IMR-90 (cell line): ENCODE results near the gene NPM1. TPM values are rescaled to one million over a fixed set of nuclear protein-coding genes. Genes with fewer than 3 reads are reported as not detected.

Experiments
- ATAC-seq: fragments of 200-7000 bp; cut with Tn5 transposase; 2 replicates; pipeline ENCODE4 v1.9.1; 2020; ENCODE audit warnings: low read depth, mild to moderate bottlenecking, moderate library complexity
- BruUV-seq: library from RNA; stranded (reverse); fragments of 400-500 nt; replicated peaks from 2 replicates; lab custom pipeline; 2021; lab: Mats Ljungman, UMichigan
- CTCF ChIA-PET: fragments of 300-600 bp; formaldehyde crosslinking; extraction: SDS; loops from one replicate; lab custom pipeline; 2021; ENCODE audit warnings: antibody characterized with exemption; lab: Yijun Ruan, JAX
- POLR2A ChIA-PET: fragments of 300-600 bp; sonication (Branson Sonifier 250); formaldehyde crosslinking; loops from one replicate; lab custom pipeline; 2022; ENCODE audit warnings: antibody characterized with exemption; ENCODE audit not compliant: unreplicated experiment; lab: Charles Lee
- DNase-seq: peaks from one replicate; pipeline ENCODE4 v3.0.0; 2013
- H2AFZ ChIP-seq: replicated peaks from 2 replicates; pipeline ENCODE3; 2013; ENCODE audit warnings: low read length, mild to moderate bottlenecking; ENCODE audit not compliant: poor library complexity
- H2AK5ac ChIP-seq: 2 replicates; pipeline ENCODE4 v1.6.1; 2013; ENCODE audit warnings: low read depth, low read length, inconsistent platforms
- H2AK9ac ChIP-seq: replicated peaks from 2 replicates; pipeline ENCODE3; 2013; ENCODE audit warnings: mild to moderate bottlenecking, low read depth, low read length, moderate library complexity; ENCODE audit not compliant: poor library complexity
- H2BK120ac ChIP-seq: 2 replicates; pipeline ENCODE4 v1.6.1; 2013; ENCODE audit warnings: low read depth, low read length, inconsistent platforms
- H2BK15ac ChIP-seq: 3 replicates; pipeline ENCODE4 v1.6.1; 2013; ENCODE audit warnings: low read depth, low read length, inconsistent platforms
- H2BK20ac ChIP-seq: 2 replicates; pipeline ENCODE4 v1.6.1; 2013; ENCODE audit warnings: low read depth, mild to moderate bottlenecking, inconsistent platforms, low read length, moderate library complexity
- H2BK5ac ChIP-seq: 2 replicates; pipeline ENCODE4 v1.6.1; 2013; ENCODE audit warnings: mild to moderate bottlenecking, low read depth, low read length, inconsistent platforms; ENCODE audit not compliant: poor library complexity, severe bottlenecking
- H3K14ac ChIP-seq: replicated peaks from 2 replicates; pipeline ENCODE4 v1.6.1; 2013; ENCODE audit warnings: low read depth, low read length, inconsistent platforms
- H3K18ac ChIP-seq: 2 replicates; pipeline ENCODE4 v1.6.1; 2013; ENCODE audit warnings: low read depth, low read length, control low read depth
- H3K23ac ChIP-seq: 2 replicates; pipeline ENCODE4 v1.6.1; 2013; ENCODE audit warnings: low read depth, low read length, inconsistent platforms
- H3K27ac ChIP-seq: 2 replicates; pipeline ENCODE4 v1.5.1; 2013; ENCODE audit warnings: mild to moderate bottlenecking, control low read depth, low read length; ENCODE audit not compliant: insufficient read depth
- H3K27me3 ChIP-seq: 2 replicates; pipeline ENCODE4 v1.6.1; 2013; ENCODE audit warnings: low read length; ENCODE audit not compliant: control insufficient read depth, insufficient read depth
- H3K36me3 ChIP-seq: 2 replicates; pipeline ENCODE4 v1.6.1; 2013; ENCODE audit warnings: low read length, mixed read lengths; ENCODE audit not compliant: control insufficient read depth, insufficient read depth
- H3K4ac ChIP-seq: 2 replicates; pipeline ENCODE4 v1.6.1; 2013; ENCODE audit warnings: low read depth, low read length, inconsistent platforms
- H3K4me1 ChIP-seq: 2 replicates; pipeline ENCODE4 v1.6.1; 2013; ENCODE audit warnings: low read length, mixed read lengths; ENCODE audit not compliant: control insufficient read depth, insufficient read depth
- H3K4me2 ChIP-seq: 2 replicates; pipeline ENCODE4 v1.6.1; 2013; ENCODE audit warnings: low read depth, mild to moderate bottlenecking, control low read depth, low read length, moderate library complexity
- H3K4me3 ChIP-seq: 2 replicates; pipeline ENCODE4 v1.5.1; 2013; ENCODE audit warnings: low read depth, mild to moderate bottlenecking, control low read depth, low read length, moderate library complexity; ENCODE audit not compliant: insufficient read depth
- H3K56ac ChIP-seq: 2 replicates; pipeline ENCODE4 v1.6.1; 2013; ENCODE audit warnings: low read length, inconsistent platforms; ENCODE audit not compliant: insufficient read depth; ENCODE audit errors: extremely low read depth
- H3K79me1 ChIP-seq, 2 experiments: 2 replicates each; pipeline ENCODE4 v1.6.1; 2013; ENCODE audit warnings: low read length in 2 of 2, inconsistent platforms in 1 of 2, low read depth in 1 of 2
- H3K9ac ChIP-seq: 2 replicates; pipeline ENCODE4 v1.6.1; 2013; ENCODE audit warnings: low read depth, low read length, control low read depth
- H3K9me1 ChIP-seq: 2 replicates; pipeline ENCODE4 v1.6.1; 2013; ENCODE audit warnings: low read length, inconsistent platforms; ENCODE audit not compliant: insufficient read depth
- H3K9me3 ChIP-seq: 2 replicates; pipeline ENCODE4 v1.6.1; 2013; ENCODE audit warnings: low read length; ENCODE audit not compliant: control insufficient read depth, insufficient read depth
- H4K20me1 ChIP-seq: 2 replicates; pipeline ENCODE4 v1.6.1; 2013; ENCODE audit warnings: low read length, inconsistent platforms; ENCODE audit not compliant: insufficient read depth
- H4K5ac ChIP-seq: 2 replicates; pipeline ENCODE4 v1.6.1; 2013; ENCODE audit warnings: mild to moderate bottlenecking, low read depth, low read length, control low read depth
- H4K8ac ChIP-seq, 2 experiments: 2 replicates each; pipeline ENCODE4 v1.6.1; 2013; ENCODE audit warnings: low read depth in 2 of 2, low read length in 2 of 2, control low read depth in 1 of 2, inconsistent platforms in 1 of 2
- H4K91ac ChIP-seq: 2 replicates; pipeline ENCODE4 v1.6.1; 2013; ENCODE audit warnings: low read depth, low read length, inconsistent platforms; ENCODE audit not compliant: insufficient read depth
- BHLHE40 ChIP-seq: fragments of 150-350 bp; IDR thresholded peaks from 2 replicates; pipeline ENCODE4 v1.6.1; 2016; ENCODE audit warnings: mild to moderate bottlenecking, low read depth, low read length
- CTCF ChIP-seq: conservative IDR thresholded peaks from 2 replicates; pipeline ENCODE4 v1.5.1; 2012; ENCODE audit warnings: mild to moderate bottlenecking, low read depth, low read length, improper control_type of control experiment
- ELK1 ChIP-seq: fragments of 150-350 bp; IDR thresholded peaks from 2 replicates; pipeline ENCODE4 v1.6.1; 2016; ENCODE audit warnings: low read depth, mild to moderate bottlenecking, low read length, moderate library complexity, borderline replicate concordance
- MAFK ChIP-seq: IDR thresholded peaks from 2 replicates; pipeline ENCODE4 v1.6.1; 2012; ENCODE audit warnings: low read depth, low read length, improper control_type of control experiment
- MAZ ChIP-seq: IDR thresholded peaks from 2 replicates; pipeline ENCODE4 v1.6.1; 2012; ENCODE audit warnings: low read depth, mild to moderate bottlenecking, low read length, improper control_type of control experiment, moderate library complexity, borderline replicate concordance
- MXI1 ChIP-seq: IDR thresholded peaks from 2 replicates; pipeline ENCODE4 v1.6.1; 2012; ENCODE audit warnings: low read depth, mild to moderate bottlenecking, low read length, moderate library complexity, borderline replicate concordance
- NFE2L2 ChIP-seq: fragments of 150-350 bp; IDR thresholded peaks from 2 replicates; pipeline ENCODE4 v1.6.1; 2016; ENCODE audit warnings: low read depth, mild to moderate bottlenecking, low read length
- POLR2A ChIP-seq: IDR thresholded peaks from 2 replicates; pipeline ENCODE4 v1.6.1; 2012; ENCODE audit warnings: mild to moderate bottlenecking, low read depth, low read length
- RAD21 ChIP-seq: IDR thresholded peaks from 2 replicates; pipeline ENCODE4 v1.6.1; 2012; ENCODE audit warnings: low read length, improper control_type of control experiment
- RFX5 ChIP-seq: IDR thresholded peaks from 2 replicates; pipeline ENCODE4 v1.8.0; 2012; ENCODE audit warnings: low read depth, mild to moderate bottlenecking, low read length, moderate library complexity
- SMC3 ChIP-seq: fragments of 150-350 bp; IDR thresholded peaks from 2 replicates; pipeline ENCODE4 v1.6.1; 2016; ENCODE audit warnings: low read depth, mild to moderate bottlenecking, antibody characterized with exemption, low read length, moderate library complexity
- WGBS, 2 experiments: methylation state at CpG; one replicate each; pipeline versions ENCODE4 v1.1.5 to v1.1.7; 2013; ENCODE audit warnings: missing lambda C conversion rate in 2 of 2; ENCODE audit not compliant: insufficient read length in 1 of 2; ENCODE audit errors: extremely low coverage in 2 of 2; 5-methylcytosine and 5-hydroxymethylcytosine counted together
- dilution Hi-C: fragments of 300-500 bp; cut with HindIII; formaldehyde crosslinking; loops from one replicate; pipeline ENCODE4 v1.14.3; 2018; ENCODE audit warnings: low sequenced_read_pairs; ENCODE audit not compliant: unreplicated experiment
- in situ Hi-C: fragments of 300-500 bp; cut with MboI; formaldehyde crosslinking; loops from 3 replicates; pipeline ENCODE4 v1.14.3; 2019; ENCODE audit warnings: low sequenced_read_pairs, inconsistent platforms, mixed read lengths
- intact Hi-C: fragments of 100-400 bp; cut with micrococcal nuclease; formaldehyde crosslinking; loops from 2 replicates; pipeline ENCODE4 v1.10.0; 2022
- polyA plus RNA-seq, 3 experiments: library from polyadenylated mRNA; depleted of rRNA; stranded (reverse); fragments of >200 nt; gene quantifications; 2 replicates each; pipeline ENCODE4 v1.2.3, GENCODE V29; 2012; ENCODE audit warnings: low replicate concordance in 1 of 3
- total RNA-seq: library from RNA; depleted of rRNA; stranded (reverse); fragments of >200 nt; gene quantifications from 2 replicates; pipeline ENCODE4 v1.2.3, GENCODE V29; 2012
- TF ChIP-seq, protein P1 (sequence below): fragments of 150-350 bp; IDR thresholded peaks from 2 replicates; pipeline ENCODE4 v1.6.1; 2017; ENCODE audit warnings: mild to moderate bottlenecking, antibody characterized with exemption, low read length, low read depth

Gene NPM1
- total and polyA plus RNA-seq, 2 of the 4 experiments (the other 2 are of a cell fraction): 856 to 929 TPM

- in situ Hi-C loops (no loop called here), intact Hi-C loops (no loop called here), dilution Hi-C loops (no loop called here)
- Histone ChIP-seq H3K9me3 (no peaks in the 10 kb centered on the region), H3K23ac (no peak overlapping the region), H4K91ac (no peak overlapping the region), H3K27ac (no peak overlapping the region), H3K9me1 (peaks cover 4% of the 10 kb centered on the region; the same call in 1 of the 2 replicates), H2AK5ac (no peak overlapping the region), H2AFZ (peak overlapping the region; percentile 2), H3K4me2 (no peak overlapping the region), H3K36me3 (no peaks in the 10 kb centered on the region), H2BK20ac (no peak overlapping the region), H2BK5ac (no peak overlapping the region), H3K9ac (no peak overlapping the region), H4K8ac (no peak overlapping the region), H3K14ac (no peak overlapping the region), H3K4me1 (peaks cover 6% of the 10 kb centered on the region; the same call in 1 of the 2 replicates), H2BK120ac (no peak overlapping the region), H3K27me3 (peaks cover 2% of the 10 kb centered on the region; the same call in 1 of the 2 replicates), H3K4me3 (no peak overlapping the region), H3K79me1 (no peaks in the 10 kb centered on the region), H4K5ac (no peak overlapping the region), H3K18ac (no peak overlapping the region), H4K20me1 (no peaks in the 10 kb centered on the region), H3K4ac (no peak overlapping the region), H2BK15ac (no peak overlapping the region), H2AK9ac (no peak overlapping the region), H3K56ac (no peak overlapping the region)
- 100% methylated on average over 2 of the region's 10 CpGs; no CpG with 5 or more reads in 1 of the 2 experiments for WGBS, 2 experiments
- POLR2A ChIA-PET: no interaction called here
- no TSS peak for BruUV-seq
- CTCF ChIA-PET: no interaction called here
- ATAC-seq: no peak
- DNase-seq: no peak
- TF ChIP-seq CTCF (no peak), ELK1 (no peak), RAD21 (no peak), SMC3 (no peak), POLR2A (no peak), MAFK (no peak), NFE2L2 (no peak), MXI1 (no peak), MAZ (no peak), RFX5 (no peak), BHLHE40 (no peak)
- TF ChIP-seq, protein P1, sequence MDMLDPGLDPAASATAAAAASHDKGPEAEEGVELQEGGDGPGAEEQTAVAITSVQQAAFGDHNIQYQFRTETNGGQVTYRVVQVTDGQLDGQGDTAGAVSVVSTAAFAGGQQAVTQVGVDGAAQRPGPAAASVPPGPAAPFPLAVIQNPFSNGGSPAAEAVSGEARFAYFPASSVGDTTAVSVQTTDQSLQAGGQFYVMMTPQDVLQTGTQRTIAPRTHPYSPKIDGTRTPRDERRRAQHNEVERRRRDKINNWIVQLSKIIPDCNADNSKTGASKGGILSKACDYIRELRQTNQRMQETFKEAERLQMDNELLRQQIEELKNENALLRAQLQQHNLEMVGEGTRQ: no peak
Observed at GRCh38 chr5:171454549-171454948, 66.9 kb downstream of the NPM1 start.
